GM19193 (cell line): ENCODE results near the gene GCSH.

ENCODE experiments used
- POLR2A ChIP-seq: IDR thresholded peaks from 4 replicates; pipeline ENCODE4 v1.6.1; 2011; ENCODE audit not compliant: insufficient read depth, insufficient read length; ENCODE audit errors: extremely low read depth

The GCSH gene

DNA sequence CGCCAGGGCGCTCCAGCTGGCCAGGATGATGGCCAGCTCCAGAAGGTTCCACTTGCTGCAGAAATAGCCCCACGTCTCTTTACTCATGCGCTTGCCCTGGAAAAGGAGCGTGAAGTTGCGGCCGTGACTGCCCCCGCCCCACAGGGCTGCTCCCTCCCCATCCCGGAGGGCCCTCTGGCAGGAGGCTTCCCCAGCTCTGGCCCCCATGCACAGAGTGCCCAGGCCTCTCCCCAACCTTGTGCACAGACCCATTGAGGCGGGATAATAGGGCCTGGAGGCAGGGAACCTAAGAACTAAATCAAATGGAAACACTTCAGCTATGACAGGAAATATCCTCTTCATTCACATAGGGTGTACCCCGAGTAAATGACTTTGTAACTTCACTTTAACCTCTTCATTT is 21.2 kb upstream of the GCSH start:
- no peak for TF ChIP-seq POLR2A

DNA sequence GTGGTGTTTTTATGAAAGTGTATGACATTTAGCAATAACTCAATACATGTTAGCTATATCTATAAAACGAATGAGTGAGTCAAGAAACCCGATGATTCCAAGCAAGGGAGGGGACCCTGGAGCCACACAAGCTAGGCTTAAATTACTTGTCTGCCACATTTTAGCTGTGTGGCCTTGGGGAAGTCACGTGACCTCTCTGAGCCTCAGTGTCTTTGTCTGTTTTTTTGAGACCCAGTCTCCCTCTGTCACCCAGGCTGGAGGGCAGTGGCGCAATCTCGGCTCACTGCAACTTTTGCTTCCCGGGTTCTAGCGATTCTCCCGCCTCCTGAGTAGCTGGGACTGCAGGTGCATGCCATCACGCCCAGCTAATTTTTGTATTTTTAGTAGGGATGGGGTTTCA is 20.1 kb upstream of the GCSH start:
- TF ChIP-seq POLR2A = no peak

DNA sequence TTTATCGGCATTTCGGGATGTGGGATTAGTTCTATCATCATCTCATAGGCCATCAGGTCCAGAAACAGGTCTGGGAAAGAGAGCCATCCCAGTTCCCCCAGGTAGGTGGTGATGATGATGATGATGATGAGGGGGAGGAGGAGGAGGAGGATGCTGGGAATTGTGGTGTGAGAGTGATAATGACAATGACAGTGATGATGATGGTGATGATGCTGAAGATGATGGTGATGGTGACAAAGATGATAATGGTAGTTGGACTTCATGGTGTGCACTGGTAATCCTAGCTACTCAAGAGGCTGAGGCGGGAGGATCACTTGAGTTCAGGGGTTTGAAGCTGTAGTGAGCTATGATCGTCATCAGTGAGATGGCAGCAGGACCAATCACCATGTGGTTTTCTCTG is 16.3 kb upstream of the GCSH start:
- no peak for TF ChIP-seq POLR2A

DNA sequence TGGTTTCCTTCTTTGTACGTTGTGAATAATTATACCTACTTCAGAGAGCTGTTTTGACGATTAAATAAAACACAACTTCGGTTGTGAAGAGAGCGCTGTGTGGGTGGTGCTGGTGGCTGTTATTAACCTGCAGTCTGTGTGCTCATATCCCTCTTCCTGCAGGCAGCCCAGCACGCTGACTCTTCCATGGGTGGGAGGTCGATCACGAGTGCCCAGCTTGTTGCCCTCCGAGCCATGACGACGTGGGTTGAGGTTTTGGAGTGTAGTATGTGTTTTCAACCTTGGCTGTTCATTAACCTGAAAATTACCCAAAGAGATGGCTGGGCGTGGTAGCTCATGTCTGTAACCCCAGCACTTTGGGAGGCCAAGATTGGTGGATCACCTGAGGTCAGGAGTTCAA is 11.3 kb upstream of the GCSH start:
- TF ChIP-seq POLR2A = no peak

DNA sequence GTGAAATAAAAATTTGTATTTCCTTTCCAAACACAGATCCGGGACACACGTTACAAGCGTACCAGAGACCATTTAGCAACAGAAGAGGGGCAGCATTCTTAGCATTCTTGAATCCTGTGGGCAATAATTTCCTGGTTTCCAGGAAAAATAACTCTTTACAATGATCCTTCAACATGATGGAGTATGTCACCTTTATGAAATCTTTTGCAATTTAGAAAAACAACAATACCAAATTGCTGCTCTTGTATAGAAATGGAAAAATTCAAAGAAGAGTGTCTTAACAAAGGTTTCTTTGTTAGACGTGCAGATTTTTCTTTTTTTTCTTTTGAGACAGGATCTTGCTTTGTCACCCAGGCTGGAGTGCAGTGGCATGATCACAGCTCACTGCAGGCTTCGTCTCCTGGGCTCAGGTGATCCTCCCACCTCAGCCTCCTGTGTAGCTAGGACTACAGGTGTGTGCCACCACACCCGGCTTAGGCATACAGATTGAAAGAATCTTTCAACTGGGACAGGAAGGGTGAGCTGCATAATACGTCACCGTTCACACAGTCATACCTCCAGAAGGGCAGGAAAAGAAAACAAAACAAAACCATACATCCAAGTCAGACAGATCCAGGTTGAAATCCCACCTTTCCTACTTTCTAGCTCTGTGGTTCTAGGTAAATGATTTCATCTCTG is 10.8 kb upstream of the GCSH start:
- TF ChIP-seq POLR2A = no peak

DNA sequence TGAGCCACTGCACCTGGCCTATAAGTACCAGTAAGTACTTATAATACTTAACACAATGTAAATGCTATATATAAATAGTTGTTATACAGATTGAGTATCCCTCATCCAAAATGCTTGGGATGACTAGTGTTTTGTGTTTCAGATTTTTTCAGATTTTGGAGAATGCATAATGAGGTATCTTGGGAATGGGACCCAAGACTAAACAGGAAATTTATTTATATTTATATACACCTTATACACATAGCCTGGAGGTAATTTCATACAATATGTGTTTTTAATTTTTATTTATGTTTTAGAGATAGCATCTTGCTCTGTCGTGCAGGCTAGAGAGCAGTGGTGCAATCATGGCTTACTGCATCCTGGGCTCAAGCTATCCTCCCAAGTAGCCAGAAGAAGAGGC is 9.8 kb upstream of the GCSH start:
- TF ChIP-seq POLR2A = no peak

DNA sequence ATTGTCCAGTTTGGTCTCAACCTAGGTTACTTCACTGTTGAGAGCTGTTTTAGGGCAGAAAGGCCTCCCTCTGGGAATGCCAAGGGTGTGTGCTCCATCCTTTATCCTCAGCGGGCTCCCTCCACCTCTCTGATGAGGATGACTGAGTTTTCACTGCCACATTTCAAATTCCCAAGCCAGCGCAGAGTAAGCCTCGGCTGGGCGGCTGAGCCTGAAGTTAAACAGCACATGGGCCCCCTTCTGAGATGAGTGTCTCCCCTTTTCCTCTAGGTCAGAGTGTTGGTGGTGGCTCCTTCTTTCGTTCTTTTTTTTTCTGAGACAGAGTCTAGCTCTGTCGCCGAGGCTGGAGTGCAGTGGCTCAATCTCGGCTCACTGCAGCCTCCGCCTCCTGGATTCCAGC is 5.5 kb upstream of the GCSH start:
- TF ChIP-seq POLR2A = no peak

DNA sequence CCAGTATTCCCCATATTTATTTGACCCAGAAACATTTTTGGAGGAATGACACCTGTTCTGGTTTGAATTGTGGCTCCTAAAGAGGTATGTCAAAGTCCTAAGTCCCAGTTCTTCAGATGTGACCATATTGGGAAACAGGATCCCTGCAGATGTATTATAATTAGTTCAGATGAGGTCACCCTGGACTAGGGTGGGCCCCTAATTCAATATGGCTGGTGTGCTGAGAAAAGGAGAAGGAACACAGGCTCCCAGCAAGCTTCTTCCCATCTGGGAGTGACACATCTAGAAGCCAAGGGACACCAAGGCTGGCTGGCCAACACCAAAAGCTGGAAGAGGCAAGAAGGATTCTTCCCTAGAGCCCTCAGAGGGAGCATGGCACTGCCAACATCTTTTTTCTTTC is 3.8 kb upstream of the GCSH start:
- TF ChIP-seq POLR2A = no peak

DNA sequence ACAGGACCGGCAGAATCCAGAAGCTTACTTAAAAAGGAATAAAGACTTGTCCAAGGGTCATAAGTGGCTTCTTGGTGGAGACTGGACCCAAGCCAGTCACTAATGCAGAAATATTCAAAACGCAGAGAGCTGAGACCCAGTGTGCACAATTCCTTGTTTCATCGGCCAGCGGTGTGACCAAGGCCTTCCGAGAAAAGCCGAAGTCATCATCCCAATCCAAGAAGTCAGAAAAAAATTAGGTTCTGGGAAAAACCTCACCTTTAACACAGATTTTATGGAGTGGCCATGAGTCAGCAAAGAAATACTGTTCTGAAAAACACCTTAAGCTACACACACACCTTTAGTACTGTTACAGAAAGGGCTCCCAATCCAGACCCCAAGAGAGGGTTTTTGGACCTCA is 1.0 kb upstream of the GCSH start:
- TF ChIP-seq POLR2A = no peak

DNA sequence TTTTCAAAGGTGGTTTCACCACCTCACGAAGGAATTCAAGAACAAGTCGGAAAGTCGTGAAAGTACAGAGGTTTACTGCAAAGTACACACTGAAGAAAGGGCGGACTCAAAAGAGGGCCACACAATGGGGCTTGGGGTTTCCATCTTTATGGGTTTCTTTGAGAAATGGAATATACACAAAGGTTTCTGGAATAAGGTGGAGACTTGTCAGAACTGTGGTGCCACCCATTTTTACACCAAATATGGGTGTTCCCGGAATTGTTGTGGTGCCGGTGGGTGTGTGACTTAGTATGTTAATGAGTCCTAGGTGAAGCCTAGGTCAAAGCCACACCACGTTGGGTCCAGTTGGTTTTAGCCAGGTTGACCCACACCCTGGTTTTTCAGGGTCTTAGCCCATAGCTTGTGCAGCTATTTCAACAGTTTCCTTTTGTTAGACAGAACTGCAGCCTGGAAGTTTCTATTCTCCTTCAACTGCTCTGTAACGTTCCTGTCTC is 567 bp upstream of the GCSH start:
- no peak for TF ChIP-seq POLR2A

DNA sequence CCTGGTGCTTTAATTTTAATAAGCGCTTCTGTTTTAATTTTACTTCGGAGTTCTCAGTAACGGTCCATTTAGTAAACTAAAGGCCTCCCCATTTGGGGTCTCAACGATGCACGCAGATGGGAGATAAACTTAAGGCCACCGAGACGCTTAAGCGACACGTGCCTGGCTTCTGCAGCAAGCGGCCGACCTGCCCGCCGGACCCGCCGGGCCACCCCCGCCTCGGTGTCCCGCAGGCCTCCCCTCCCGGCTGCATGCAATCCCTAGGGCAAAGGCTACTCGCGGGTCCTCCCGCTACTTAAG is 592 bp downstream of the GCSH start:
- no peak for TF ChIP-seq POLR2A

DNA sequence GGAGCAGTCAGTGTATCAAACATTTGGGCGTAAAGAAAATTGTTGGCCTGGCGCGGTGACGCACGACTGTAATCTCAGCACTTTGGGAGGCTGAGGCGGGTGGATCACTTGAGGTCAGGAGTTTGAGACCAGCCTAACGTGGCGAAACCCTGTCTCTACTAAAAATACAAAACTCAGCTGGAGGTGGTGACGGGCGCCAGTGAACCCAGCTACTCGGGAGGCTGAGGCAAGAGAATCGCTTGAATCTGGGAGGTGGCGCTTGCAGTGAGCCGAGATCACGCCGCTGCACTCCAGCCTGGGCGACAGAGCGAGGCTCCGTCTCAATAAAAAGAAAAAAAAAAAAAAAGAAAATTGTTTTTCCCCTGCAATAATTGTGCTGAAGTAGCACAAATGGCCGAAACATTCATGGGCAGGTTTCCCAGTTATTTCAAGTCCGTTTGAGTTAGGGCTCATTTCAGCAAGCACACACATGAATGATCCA is 1.4 kb downstream of the GCSH start:
- TF ChIP-seq POLR2A = no peak

DNA sequence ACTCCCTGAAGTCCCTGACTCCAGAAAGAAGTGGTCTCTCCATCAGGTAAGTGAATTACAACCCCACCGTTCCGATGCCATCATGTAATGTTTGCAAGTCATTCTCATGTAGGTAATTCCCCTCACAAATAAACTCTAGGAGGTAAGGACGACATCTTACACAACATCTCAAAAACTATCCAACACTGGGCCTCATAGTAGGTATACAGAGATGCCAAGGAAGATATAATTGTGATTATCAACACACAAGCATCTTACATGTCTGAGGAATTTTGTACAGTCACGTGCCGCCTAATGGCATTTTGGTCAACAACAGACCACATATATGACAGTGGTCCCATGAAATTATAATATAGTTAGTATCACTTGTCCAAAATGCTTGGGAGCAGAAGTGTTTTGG is 7.4 kb downstream of the GCSH start:
- TF ChIP-seq POLR2A = no peak

DNA sequence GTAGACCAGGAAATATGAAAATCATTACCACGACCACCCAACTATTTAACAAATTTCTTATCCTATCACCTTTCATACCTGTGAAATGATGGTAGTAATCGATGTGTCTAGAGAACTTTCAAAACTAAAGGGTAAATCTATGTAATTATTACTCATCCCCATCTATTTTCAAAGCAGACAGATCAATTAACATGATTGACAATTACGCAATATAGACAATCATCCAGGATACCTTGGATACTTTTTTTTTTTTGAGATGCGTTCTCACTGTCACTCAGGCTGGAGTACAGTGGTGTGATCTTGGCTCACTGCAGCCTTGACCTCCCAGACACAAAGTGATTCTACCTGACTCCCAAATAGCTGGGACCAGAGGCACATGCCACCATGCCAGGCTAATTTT is 15.2 kb downstream of the GCSH start:
- no peak for TF ChIP-seq POLR2A

DNA sequence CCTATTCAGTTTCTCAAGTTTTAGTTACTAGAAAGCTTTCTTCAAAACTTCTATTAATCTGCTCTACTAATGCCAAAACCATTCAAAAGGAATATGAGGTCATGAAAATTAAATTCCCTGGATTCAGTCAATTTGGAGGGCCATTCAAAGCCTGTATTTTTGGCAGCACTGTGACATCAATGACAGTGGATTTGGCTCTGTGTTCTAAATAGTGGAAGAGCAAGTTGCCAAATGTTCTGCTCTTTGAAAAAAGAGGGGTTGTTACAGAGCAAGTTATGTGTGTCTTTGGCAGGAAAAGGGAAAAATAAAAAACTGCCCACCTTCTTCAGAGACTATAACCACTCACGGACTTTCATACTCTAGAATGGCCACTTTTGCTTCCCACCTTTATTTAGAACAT is 16.0 kb downstream of the GCSH start:
- no peak for TF ChIP-seq POLR2A

DNA sequence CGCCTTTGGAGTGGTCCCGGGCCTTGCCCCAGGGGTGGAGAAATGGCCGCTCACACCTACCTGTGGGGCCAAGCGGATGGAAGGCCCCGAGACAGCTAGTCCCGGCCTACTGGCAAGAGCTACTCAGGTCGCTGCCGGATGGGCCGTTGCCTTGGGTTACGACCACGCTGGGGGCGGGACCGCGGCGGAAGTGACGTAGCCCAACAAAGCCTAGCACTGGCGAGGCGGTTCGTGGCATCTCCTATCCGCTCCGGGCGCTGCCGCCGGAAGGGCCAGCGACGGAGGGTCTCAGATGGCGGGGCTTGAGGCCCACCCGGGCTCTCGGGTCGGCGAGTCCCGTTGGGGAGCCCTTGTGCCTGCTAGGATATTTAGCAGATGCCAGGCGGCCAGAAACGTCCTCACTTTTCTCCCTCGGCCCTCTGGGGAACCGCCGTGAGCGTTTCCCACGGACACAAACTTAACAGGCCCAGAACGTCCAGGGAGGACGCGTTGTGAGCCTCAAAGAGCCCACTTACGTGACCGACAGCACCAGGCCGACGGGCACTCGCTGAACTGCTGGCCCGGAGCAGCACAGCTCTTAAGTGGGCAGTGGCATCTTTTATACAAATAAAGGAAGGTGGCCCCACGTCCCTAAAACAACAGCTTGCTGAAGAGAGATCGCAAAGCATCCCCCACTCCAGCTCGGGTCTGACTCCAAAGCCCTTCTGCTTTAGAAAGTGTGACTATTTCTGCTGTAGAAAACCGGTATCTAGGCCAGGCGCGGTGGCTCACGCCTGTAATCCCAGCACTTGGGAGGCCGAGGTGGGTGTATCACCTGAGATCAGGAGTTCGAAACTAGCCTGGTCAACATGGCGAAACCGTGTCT is 18.9 kb downstream of the GCSH start, which contains the start of gene C16orf46:
Gene C16orf46, minus strand, starts transcription at position 163 of the 865 bp plus-strand sequence. CDS start 13,283 bp downstream, outside the sequence.
- peak; percentile 86 for TF ChIP-seq POLR2A
